Measurements from ENCODE around the gene UNKL.

Gene UNKL

DNA sequence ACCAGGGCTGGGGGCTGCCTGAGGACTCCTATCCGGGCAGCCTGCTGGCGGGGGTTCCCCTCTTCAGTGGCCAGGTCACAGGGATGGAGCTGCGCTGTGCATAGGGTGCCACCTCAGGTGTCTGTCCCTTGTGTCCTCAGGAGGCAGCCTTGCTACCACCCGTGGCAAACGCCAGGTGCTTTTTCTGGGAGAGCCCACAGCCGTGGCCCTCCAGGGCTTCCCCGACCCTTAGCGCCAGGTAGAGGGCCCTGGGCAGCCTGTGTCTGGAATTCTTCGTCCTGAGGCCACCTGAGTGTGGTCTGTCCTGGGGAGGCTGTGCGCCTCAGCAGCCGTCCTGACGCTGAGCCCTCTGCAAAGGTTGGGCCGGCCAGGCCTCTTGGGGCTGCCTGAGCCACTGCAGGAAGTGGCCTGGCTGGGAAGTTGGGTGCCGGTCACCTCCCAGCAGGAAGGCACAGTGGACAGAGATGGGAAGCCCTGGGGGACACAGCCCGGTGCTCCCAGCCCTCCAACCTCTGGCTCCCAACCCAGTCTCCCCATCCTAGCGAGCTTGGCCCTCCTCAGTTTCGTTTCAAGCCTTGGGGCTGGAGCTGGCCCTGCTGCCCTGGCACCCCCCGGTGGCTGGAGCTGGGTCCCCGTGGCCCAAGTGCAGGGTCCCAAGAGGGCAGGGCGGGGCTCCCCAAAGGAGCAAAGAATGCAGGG, 88.7 kb downstream of the UNKL start:
- DNase-seq (ENCODE audit: low read depth): no peak
- no peak for TF ChIP-seq CTCF (conservative IDR thresholded peaks at IDR 0.05; ENCODE audit: low read depth, low read length)
- H3K4me3 ChIP-seq (ENCODE audit: low read length): no peak overlapping the region

GRCh38 chr16:1325261-1325660, 89.2 kb downstream of the UNKL start:
- TF ChIP-seq CTCF (conservative IDR thresholded peaks at IDR 0.05; ENCODE audit: low read depth, low read length): no peak

DNA sequence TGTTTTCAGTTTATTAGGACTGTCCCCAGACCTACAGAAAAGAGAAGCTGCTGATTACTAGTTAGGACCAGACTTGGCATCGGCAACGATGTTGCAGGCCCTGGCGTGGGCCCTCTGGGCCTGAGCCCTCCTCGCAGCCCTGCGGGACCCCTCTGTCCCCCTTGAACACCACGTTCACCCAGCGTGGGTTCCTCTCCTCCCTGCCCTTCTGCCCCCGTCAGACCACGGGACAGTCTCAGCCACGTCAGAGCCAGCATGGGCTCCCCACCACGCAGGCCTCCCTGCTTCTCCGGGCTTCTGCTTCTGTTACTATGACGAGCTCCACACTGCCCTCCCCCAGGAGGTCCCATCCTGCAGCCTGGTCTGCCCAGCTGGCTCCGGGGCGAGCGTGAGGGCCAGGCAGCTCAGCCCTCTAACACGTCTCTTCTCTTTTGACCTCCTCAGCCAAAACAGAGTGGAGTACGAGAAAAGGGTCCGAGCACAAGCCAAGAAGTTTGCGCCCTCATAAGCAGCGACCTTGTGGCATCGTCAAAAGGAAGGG, 90.1 kb downstream of the UNKL start:
- DNase-seq (ENCODE audit: low read depth): no peak
- H3K4me3 ChIP-seq (ENCODE audit: low read length): no peak overlapping the region
- TF ChIP-seq CTCF (conservative IDR thresholded peaks at IDR 0.05; ENCODE audit: low read depth, low read length): no peak

More at GRCh38 chr16:1325261-1325660, 89.2 kb downstream of the UNKL start:
- no peak for DNase-seq (ENCODE audit: low read depth)
- H3K4me3 ChIP-seq (ENCODE audit: low read length): no peak overlapping the region

DNA sequence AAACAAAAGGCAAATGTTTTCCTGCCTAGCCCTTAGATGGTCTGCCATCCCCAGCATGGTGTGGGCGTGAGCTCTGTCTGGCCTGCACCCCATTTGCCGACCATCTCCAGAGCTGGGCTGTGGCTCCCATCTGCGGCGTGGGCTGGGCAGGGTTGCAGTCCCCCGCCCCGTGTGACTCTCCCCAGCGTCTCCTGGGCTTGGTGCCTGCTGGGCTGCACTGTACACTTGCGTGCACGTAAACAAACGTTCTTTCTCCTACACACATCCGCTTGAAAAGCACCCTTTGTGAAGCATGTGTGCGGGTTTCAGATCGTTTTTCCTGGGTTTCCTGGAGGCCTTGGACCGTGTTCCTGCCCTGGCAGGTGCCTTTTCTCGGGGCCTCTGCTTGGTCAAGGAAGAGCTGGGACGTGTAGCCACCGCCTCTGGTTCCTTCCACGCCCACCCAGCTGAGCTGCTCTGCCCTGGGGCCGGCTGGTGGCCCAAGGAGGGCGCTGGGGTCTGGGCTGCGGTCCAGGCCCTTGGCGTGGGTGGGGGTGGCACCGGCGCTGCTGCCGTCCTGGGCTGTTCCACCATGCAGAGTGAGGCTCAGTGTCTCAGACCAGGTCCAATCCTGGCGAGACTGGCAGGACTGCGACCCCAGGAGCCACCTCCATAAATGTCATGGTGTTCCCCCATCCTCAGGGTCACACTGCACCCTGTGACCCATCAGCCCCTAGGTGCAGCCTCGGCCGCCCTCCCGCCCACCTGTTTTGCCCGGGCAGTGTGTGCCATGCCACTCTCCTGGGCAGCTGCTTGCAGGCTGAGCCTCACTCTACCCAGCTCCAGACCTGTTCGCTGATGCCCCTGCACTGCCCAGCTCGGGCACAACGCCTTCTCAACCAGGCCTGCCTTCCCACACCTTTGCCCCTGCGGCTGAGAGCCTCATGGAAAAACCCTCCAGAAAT, 90.9 kb downstream of the UNKL start:
- H3K4me3 ChIP-seq (ENCODE audit: low read length): no peak overlapping the region
- DNase-seq (ENCODE audit: low read depth): no peak
- TF ChIP-seq CTCF (conservative IDR thresholded peaks at IDR 0.05; ENCODE audit: low read depth, low read length): no peak

DNA sequence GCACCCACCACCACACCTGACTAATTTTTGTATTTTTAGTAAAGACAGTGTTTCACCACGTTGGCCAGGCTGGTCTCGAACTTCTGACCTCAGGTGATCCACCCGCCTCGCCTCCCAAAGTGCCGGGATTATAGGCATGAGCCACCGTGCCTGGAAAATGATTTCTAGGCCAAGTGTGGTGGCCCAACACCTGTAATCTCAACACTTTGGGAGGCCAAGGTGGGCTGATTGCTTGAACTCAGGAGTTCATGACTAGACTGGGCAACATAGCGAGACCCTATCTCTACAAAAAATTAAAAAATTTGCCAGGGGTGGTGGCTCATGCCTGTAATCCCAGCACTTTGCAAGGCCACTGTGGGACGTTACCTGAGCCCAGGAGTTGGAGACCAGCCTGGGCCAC, 92.1 kb downstream of the UNKL start:
- no peak overlapping the region for H3K4me3 ChIP-seq (ENCODE audit: low read length)
- no peak for DNase-seq (ENCODE audit: low read depth)
- no peak for TF ChIP-seq CTCF (conservative IDR thresholded peaks at IDR 0.05; ENCODE audit: low read depth, low read length)

DNA sequence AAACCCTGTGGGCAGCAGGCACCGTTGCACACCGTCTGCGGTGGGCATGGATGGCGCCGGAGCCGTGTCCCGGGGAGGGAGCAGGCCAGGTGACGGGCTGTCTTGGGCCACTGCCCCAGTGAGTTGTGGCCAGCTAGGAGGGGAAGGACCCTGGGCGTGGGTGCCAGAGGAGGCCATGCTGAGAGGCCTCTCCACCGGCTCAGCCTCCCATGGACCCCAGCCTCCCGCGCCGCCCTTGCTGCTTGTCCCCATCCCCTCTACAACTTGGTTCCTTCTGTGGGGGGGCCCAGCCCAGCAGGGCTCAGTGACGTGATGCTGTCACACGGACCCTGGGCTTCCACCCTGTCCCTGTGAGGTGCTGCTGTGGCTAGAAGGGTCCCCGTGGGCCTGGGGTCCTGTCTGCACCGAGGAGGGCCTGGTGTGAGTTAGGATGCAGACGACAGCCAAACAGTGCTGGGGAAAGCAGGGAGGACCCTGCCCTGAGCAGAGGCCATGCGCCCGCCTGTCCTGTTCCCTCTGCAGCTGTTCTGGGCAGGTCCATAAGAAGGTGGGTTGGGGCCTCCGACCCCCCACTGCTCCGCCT, 93.8 kb downstream of the UNKL start:
- DNase-seq (ENCODE audit: low read depth): no peak
- H3K4me3 ChIP-seq (ENCODE audit: low read length): no peak overlapping the region
- TF ChIP-seq CTCF (conservative IDR thresholded peaks at IDR 0.05; ENCODE audit: low read depth, low read length): no peak
